SK-N-SH (cell line): ENCODE results near the gene SLC17A6. TPM values are rescaled to one million over a fixed set of nuclear protein-coding genes. Genes with fewer than 3 reads are reported as not detected.

ENCODE experiments used
- CTCF ChIA-PET: fragments of 300-600, 350-600 bp; formaldehyde crosslinking; extraction: SDS; loops from one replicate; lab custom pipeline; 2021; lab: Yijun Ruan, JAX
- POLR2A ChIA-PET: fragments of 350-600 bp; sonication (Branson Sonifier 250); formaldehyde crosslinking; extraction: SDS; loops from one replicate; lab custom pipeline; 2020; ENCODE audit warnings: antibody characterized with exemption, inconsistent platforms; lab: Yijun Ruan, JAX
- DNase-seq: peaks from one replicate; pipeline ENCODE4 v3.0.0; 2012
- H2AFZ ChIP-seq: fragments of 200-600 bp; sonication (generic); 2 replicates; pipeline ENCODE4 v1.8.1; 2016; ENCODE audit warnings: antibody characterized with exemption, mild to moderate bottlenecking, low read depth
- H3F3A ChIP-seq: fragments of 200-600 bp; sonication (generic); replicated peaks from 2 replicates; pipeline ENCODE3; 2016; ENCODE audit warnings: antibody characterized with exemption, mild to moderate bottlenecking; ENCODE audit not compliant: insufficient read depth
- H3K27ac ChIP-seq, 2 experiments: fragments of 200-500 bp in 1 of 2; fragments of 200-600 bp in 1 of 2; sonication (Bioruptor generic) in 1 of 2; sonication (generic), shearing (Covaris generic) in 1 of 2; 2 replicates each; pipeline versions ENCODE4 v1.5.1 to v1.6.1; 2014 to 2016; ENCODE audit warnings: low read depth in 2 of 2, inconsistent platforms in 1 of 2, low read length in 1 of 2, mild to moderate bottlenecking in 1 of 2, mixed read lengths in 1 of 2
- H3K27me3 ChIP-seq: fragments of 200-600 bp; sonication (generic), shearing (Covaris generic); 2 replicates; pipeline ENCODE4 v1.6.1; 2016; ENCODE audit warnings: mixed run types; ENCODE audit not compliant: insufficient read depth
- H3K36me3 ChIP-seq, 2 experiments: fragments of 200-500 bp in 1 of 2; fragments of 200-600 bp in 1 of 2; sonication (Bioruptor generic) in 1 of 2; sonication (generic) in 1 of 2; replicated peaks in 1 of 2; 2 replicates each; pipeline versions ENCODE3 to v1.5.1; 2014 to 2016; ENCODE audit warnings: low read length in 1 of 2, mild to moderate bottlenecking in 1 of 2; ENCODE audit not compliant: insufficient read depth in 2 of 2, control insufficient read depth in 1 of 2
- H3K4me1 ChIP-seq, 2 experiments: fragments of 200-500 bp in 1 of 2; fragments of 200-600 bp in 1 of 2; sonication (Bioruptor generic) in 1 of 2; sonication (generic), shearing (Covaris generic) in 1 of 2; 2 replicates each; pipeline versions ENCODE4 v1.5.1 to v1.6.1; 2014 to 2016; ENCODE audit warnings: low read depth in 1 of 2, low read length in 1 of 2, mixed run types in 1 of 2; ENCODE audit not compliant: insufficient read depth in 2 of 2, control insufficient read depth in 1 of 2
- H3K4me2 ChIP-seq: fragments of 200-600 bp; sonication (generic), shearing (Covaris generic); 2 replicates; pipeline ENCODE4 v1.6.1; 2017; ENCODE audit warnings: mixed run types
- H3K4me3 ChIP-seq, 2 experiments: fragments of 200-500 bp in 1 of 2; fragments of 200-600 bp in 1 of 2; sonication (Bioruptor generic) in 1 of 2; sonication (generic), shearing (Covaris generic) in 1 of 2; 2 replicates each; pipeline versions ENCODE4 v1.5.1 to v1.8.1; 2014 to 2016; ENCODE audit warnings: low read depth in 2 of 2, inconsistent platforms in 1 of 2, low read length in 1 of 2, mild to moderate bottlenecking in 1 of 2, mixed read lengths in 1 of 2, moderate library complexity in 1 of 2
- H3K79me2 ChIP-seq: fragments of 200-600 bp; sonication (generic); 2 replicates; pipeline ENCODE4 v1.8.1; 2017; ENCODE audit warnings: mild to moderate bottlenecking; ENCODE audit not compliant: insufficient read depth
- H3K9ac ChIP-seq: fragments of 200-600 bp; sonication (generic); 2 replicates; pipeline ENCODE4 v1.6.1; 2017; ENCODE audit warnings: mixed run types
- H3K9me2 ChIP-seq: fragments of 200-600 bp; sonication (generic); 2 replicates; pipeline ENCODE4 v1.6.1; 2017; ENCODE audit warnings: mixed run types
- H3K9me3 ChIP-seq: fragments of 200-600 bp; sonication (generic); 2 replicates; pipeline ENCODE4 v1.6.1; 2017; ENCODE audit warnings: mixed run types, mild to moderate bottlenecking, moderate library complexity
- H4K20me1 ChIP-seq: fragments of 200-600 bp; sonication (generic); 2 replicates; pipeline ENCODE4 v1.6.1; 2017; ENCODE audit warnings: mild to moderate bottlenecking, mixed run types; ENCODE audit not compliant: insufficient read depth
- CHD2 ChIP-seq: fragments of 150-350 bp; IDR thresholded peaks from 2 replicates; pipeline ENCODE4 v1.6.1; 2018; ENCODE audit warnings: low read length; ENCODE audit not compliant: partially characterized antibody
- CTCF ChIP-seq: fragments of 200-600 bp; sonication (generic); IDR thresholded peaks from 2 replicates; pipeline ENCODE4 v1.6.1; 2017; ENCODE audit warnings: antibody characterized with exemption, mild to moderate bottlenecking, moderate library complexity
- EZH2phosphoT487 ChIP-seq: fragments of 200-600 bp; sonication (generic); IDR thresholded peaks from 2 replicates; pipeline ENCODE4 v1.6.1; 2017; ENCODE audit warnings: low read depth, mixed run types, mild to moderate bottlenecking, antibody characterized with exemption, moderate library complexity, borderline replicate concordance
- GABPA ChIP-seq: IDR thresholded peaks from 2 replicates; pipeline ENCODE4 v1.4.0; 2012; ENCODE audit warnings: low read depth, mild to moderate bottlenecking
- GATA2 ChIP-seq: sonication (generic); formaldehyde crosslinking; IDR thresholded peaks from 2 replicates; pipeline ENCODE4 v1.5.0; 2020; ENCODE audit warnings: mild to moderate bottlenecking, missing genetic modification reagents
- IRF3 ChIP-seq: fragments of 150-350 bp; IDR thresholded peaks from 2 replicates; pipeline ENCODE4 v1.6.1; 2016; ENCODE audit warnings: mild to moderate bottlenecking, low read depth, low read length
- MEF2A ChIP-seq: IDR thresholded peaks from 2 replicates; pipeline ENCODE4 v1.4.0; 2012; ENCODE audit warnings: low read depth, borderline replicate concordance
- MXI1 ChIP-seq: IDR thresholded peaks from 2 replicates; pipeline ENCODE4 v1.6.1; 2012; ENCODE audit warnings: mild to moderate bottlenecking, low read depth, low read length, improper control_type of control experiment
- PBX3 ChIP-seq: IDR thresholded peaks from 2 replicates; pipeline ENCODE4; 2012
- POLR2AphosphoS5 ChIP-seq: IDR thresholded peaks from 2 replicates; pipeline ENCODE4 v1.6.1; 2012; ENCODE audit warnings: low read depth, low read length
- RFX5 ChIP-seq: IDR thresholded peaks from 2 replicates; pipeline ENCODE4 v1.6.1; 2012; ENCODE audit warnings: mild to moderate bottlenecking, improper control_type of control experiment, low read length
- RXRA ChIP-seq: IDR thresholded peaks from 2 replicates; pipeline ENCODE4 v1.4.0; 2012; ENCODE audit warnings: low read depth, mild to moderate bottlenecking, borderline replicate concordance
- SIN3A ChIP-seq: IDR thresholded peaks from 2 replicates; pipeline ENCODE4 v1.6.1; 2012; ENCODE audit warnings: low read depth, mild to moderate bottlenecking, low read length, moderate library complexity, borderline replicate concordance
- SMC3 ChIP-seq: IDR thresholded peaks from 2 replicates; pipeline ENCODE4 v1.6.1; 2012; ENCODE audit warnings: low read depth, low read length, improper control_type of control experiment
- TEAD4 ChIP-seq: IDR thresholded peaks from 2 replicates; pipeline ENCODE4 v1.4.0; 2012; ENCODE audit warnings: mild to moderate bottlenecking, borderline replicate concordance; ENCODE audit not compliant: insufficient read depth
- USF1 ChIP-seq: IDR thresholded peaks from 2 replicates; pipeline ENCODE4 v1.4.0; 2012; ENCODE audit warnings: low read depth, borderline replicate concordance
- USF2 ChIP-seq: fragments of 150-350 bp; IDR thresholded peaks from 2 replicates; pipeline ENCODE4 v1.6.1; 2017; ENCODE audit warnings: antibody characterized with exemption, low read length, low read depth, borderline replicate concordance
- YY1 ChIP-seq: IDR thresholded peaks from 2 replicates; pipeline ENCODE4 v1.4.0; 2012; ENCODE audit warnings: low read depth, mild to moderate bottlenecking
- WGBS: methylation state at CpG from one replicate; pipeline ENCODE4 v1.1.6; 2017; ENCODE audit warnings: low lambda C conversion rate; 5-methylcytosine and 5-hydroxymethylcytosine counted together
- polyA plus RNA-seq, 3 experiments: library from polyadenylated mRNA; depleted of rRNA; stranded (reverse); fragments of >200 nt; gene quantifications; 2 replicates each; pipeline ENCODE4 v1.2.3, GENCODE V29; 2012

Gene SLC17A6
- polyA plus RNA-seq, 1 of the 3 experiments (the other 2 are of a cell fraction), result not detected

GRCh38 chr11:22341588-22341931 lies 3.4 kb downstream of the SLC17A6 start:
- Histone ChIP-seq H3K27me3 (no peaks in the 10 kb centered on the region), H4K20me1 (no peaks in the 10 kb centered on the region), H3K4me2 (no peak overlapping the region), H3K9me3 (no peaks in the 10 kb centered on the region), H3K9me2 (no peaks in the 10 kb centered on the region), H2AFZ (no peak overlapping the region), H3K4me1 (no peaks in the 10 kb centered on the region), H3K36me3 (no peaks in the 10 kb centered on the region), H3K4me3 (no peak overlapping the region), H3K79me2 (no peaks in the 10 kb centered on the region), H3K9ac (no peak overlapping the region), H3K27ac (no peak overlapping the region), H3F3A (no peaks in the 10 kb centered on the region)
- ChIA-PET POLR2A (no interaction called here), CTCF (interaction anchor here (2.2 to 2.9 kb wide), 2 partner anchors 198 to 446 kb away, joined by 8 to 11 read pairs; no protein-coding TSS in a partner anchor)
- no peak for DNase-seq
- WGBS, result 83% methylated on average over 20 of the region's 23 CpGs
- no peak for TF ChIP-seq CHD2
- no peak for TF ChIP-seq MEF2A
- TF ChIP-seq POLR2AphosphoS5, result no peak
- no peak for TF ChIP-seq TEAD4
- no peak for TF ChIP-seq USF1
- TF ChIP-seq MXI1, result no peak
- TF ChIP-seq USF2, result no peak
- TF ChIP-seq GATA2 (CRISPR knock-in tag), result no peak

GRCh38 chr11:22342211-22343031 lies 4.2 kb downstream of the SLC17A6 start:
- ChIA-PET CTCF (no interaction called here), POLR2A (no interaction called here)
- Histone ChIP-seq H3K27me3 (no peaks in the 10 kb centered on the region), H3K9me2 (no peaks in the 10 kb centered on the region), H3K9me3 (no peaks in the 10 kb centered on the region), H3K27ac (no peak overlapping the region), H3K36me3 (no peaks in the 10 kb centered on the region), H3F3A (no peaks in the 10 kb centered on the region), H3K9ac (no peak overlapping the region), H2AFZ (no peak overlapping the region), H4K20me1 (no peaks in the 10 kb centered on the region), H3K4me1 (no peaks in the 10 kb centered on the region), H3K4me3 (no peak overlapping the region), H3K79me2 (no peaks in the 10 kb centered on the region), H3K4me2 (no peak overlapping the region)
- 60% methylated on average over 25 of the region's 25 CpGs for WGBS
- DNase-seq, result no peak
- TF ChIP-seq RXRA (no peak), IRF3 (no peak), CTCF (no peak), RFX5 (no peak), YY1 (no peak), SMC3 (no peak), SIN3A (no peak), EZH2phosphoT487 (no peak), PBX3 (no peak), USF2 (no peak), USF1 (no peak), TEAD4 (no peak), CHD2 (no peak), GABPA (no peak), MXI1 (no peak)
